ENCODE measurements around the gene FALEC.

The FALEC gene

DNA sequence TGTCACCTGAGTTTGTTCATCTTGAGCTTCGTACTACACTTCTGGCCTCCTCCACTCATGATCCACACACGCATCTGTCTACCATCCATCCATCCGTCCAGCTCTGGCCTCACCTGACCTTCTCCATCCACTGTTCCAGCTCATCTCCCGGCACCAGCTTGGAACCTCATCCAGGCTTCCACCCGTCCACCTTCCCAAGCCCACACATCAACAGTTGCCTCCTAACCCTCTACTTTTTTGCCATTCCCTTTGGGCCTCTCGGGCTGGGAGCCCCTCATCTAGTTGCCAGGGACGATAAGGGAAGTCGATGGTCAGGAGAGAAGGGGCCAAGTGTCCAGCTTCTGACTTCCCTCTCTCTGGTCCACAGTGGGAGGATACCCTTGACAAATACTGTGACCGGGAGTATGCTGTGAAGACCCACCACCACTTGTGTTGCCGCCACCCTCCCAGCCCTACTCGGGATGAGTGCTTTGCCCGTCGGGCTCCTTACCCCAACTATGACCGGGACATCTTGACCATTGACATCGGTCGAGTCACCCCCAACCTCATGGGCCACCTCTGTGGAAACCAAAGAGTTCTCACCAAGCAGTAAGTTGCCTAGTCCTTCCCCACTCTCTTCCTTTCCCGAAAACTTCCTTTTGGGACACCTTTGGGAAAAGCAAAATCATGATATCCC, 3.4 kb upstream of the FALEC start:
- DNase-seq (ENCODE audit: low read depth) = no peak

DNA sequence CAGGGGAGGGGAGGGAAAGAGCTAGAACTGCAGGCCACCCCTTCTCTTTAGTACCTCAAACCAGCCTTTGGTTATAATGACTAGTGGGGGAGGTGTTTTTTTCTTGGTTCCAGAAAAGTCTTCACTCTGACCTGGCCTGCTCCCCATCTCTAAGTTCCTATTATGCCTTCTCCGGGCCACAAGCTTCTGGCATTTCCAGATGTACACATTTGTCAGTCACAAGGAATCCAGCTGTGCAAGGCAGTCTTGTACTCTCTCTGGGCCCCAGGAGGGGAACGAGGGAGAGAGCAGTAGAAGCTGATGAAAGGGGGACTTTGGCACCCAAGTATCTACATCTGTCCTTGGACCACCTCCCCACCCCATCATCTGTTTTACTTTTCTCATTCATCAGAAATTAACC, 2.7 kb upstream of the FALEC start:
- DNase-seq (ENCODE audit: low read depth) = no peak

DNA sequence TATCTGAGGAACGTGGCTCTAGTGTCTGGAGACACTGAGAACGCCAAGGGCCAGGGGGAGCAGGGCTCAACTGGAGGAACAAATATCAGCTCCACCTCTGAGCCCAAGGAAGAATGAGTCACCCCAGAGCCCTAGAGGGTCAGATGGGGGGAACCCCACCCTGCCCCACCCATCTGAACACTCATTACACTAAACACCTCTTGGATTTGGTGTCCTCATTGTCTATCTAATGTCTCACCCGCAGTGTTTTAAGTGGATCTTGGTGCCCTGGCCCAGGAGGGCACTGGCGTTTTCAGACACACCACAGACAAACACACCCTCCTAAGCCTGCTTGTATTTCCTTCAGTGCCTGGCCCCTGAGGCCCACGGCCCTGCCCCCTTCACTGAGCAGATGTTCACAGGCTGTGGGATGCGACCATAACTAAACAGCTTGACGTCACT, 2.2 kb upstream of the FALEC start:
- DNase-seq (ENCODE audit: low read depth) = no peak

DNA sequence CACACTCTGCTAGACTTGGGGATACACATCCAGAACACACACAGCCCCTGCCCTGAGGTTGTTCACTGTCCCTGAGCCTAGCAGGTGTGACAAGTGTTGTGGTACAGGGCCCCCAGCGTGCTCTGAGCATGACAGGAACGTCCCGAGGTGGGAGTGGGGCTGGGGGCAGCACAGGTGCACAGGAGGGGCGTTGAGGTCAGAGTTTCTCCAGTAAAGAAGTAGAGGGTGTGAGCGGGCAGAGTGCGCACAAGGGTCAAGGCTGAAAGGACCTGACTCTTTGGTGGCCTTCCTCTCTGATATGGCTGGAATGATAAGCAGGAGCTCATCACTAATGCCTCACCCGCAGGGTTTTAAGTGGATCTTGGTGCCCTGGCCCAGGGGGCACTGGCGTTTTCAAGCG, 1.3 kb upstream of the FALEC start:
- DNase-seq (ENCODE audit: low read depth) = no peak

GRCh38 chr1:150514913-150515327, 632 bp upstream of the FALEC start:
- DNase-seq (ENCODE audit: low read depth) = no peak

GRCh38 chr1:150516050-150516591, 569 bp downstream of the FALEC start:
- no peak for DNase-seq (ENCODE audit: low read depth)

- DNase-seq (ENCODE audit: low read depth) = no peak
Measured at GRCh38 chr1:150516616-150517015, 1.1 kb downstream of the FALEC start.

DNA sequence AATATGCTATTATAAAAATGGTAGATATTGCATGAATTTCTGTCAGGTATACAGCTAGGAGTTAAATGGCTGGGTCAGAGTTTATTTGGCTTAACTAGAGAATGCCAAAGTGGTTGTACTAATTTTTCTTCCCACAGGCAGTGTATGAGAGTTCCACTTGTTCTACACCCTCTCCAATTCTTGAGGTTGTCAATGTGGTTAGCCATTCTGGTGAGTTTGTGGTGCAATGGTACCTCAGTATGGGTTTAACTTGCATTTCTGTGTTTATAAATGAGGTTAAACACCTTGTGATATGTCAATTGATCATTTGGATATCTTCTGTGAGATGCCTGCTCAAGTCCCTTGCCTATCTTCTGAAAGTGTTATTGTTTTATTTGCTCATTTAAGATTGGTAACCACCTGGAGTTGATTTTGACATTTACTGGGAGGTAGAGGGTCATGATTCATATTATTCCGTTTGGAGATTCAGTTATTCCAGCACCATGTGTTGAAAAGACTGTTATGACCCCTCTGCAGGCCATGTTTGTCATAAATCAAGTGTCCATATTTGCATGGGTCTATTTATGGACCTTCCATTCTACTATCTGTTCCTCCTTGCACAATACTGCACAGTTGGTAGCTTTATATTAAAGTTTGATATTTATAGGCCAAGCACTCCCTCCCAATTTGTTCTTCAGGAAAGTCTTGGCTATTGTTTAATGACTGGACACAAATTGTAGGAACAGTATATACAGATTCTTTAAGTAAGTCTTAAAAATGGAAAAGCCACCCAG, 5.8 kb downstream of the FALEC start:
- DNase-seq (ENCODE audit: low read depth) = no peak

DNA sequence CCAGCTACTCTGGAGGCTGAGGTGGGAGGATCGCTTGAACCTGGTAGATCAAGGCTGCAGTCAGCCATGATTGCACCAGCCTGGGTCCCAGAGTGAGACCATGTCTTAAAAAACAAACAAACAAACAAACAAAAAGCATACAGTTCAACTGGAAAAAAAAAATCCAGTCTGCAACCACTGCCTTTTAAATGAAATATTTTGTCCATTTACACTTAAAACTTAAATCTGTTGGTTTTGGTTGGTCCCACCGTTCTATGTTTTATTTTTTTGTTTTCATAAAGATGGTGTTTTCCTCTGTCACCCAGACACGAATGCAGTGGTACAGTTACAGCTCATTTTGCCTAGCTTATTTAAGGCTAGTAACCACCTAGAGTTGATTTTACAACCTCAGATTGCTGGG, 9.8 kb downstream of the FALEC start:
- DNase-seq (ENCODE audit: low read depth) = no peak

DNA sequence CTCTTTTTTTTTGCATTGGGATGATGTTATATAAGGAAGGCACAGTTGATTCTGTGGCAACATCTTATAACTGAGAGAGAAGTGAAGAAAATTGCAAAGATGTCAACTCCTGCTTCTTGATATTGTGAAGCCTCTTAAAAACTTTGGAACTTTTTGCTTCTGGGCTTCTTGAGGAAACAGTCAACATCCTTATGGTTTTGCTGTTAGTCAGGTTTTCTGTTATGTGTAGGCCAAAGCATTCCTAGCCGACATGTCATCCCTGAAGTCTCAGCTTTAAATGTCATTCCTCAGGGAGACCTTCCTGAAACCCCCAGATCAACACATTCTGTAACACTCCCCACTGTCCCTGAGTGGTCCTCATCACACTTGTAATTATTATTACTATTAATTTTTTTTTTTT, 12.6 kb downstream of the FALEC start:
- DNase-seq (ENCODE audit: low read depth) = no peak

DNA sequence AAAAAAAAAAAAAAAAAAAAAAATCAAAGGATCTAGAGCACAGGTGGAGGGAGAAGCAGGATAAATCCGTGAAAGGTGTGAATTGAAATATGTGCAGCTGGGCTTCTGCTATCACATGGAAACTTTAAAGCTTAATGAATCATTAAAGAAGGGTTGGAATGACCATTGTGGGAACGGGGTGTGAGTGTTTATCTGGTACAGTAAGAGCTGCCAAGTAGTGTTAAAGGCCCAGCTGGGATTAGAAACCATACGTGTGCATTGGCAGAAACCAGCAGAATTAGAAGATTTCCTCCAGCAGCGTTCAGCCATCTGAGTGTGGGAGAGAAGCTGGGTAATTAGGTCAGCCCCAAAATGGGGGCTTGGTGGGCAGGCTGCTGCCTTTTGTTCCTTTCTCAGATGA, 13.5 kb downstream of the FALEC start:
- DNase-seq (ENCODE audit: low read depth) = no peak

- DNase-seq (ENCODE audit: low read depth) = no peak
Measured at GRCh38 chr1:150530491-150531159, 15.1 kb downstream of the FALEC start.

DNA sequence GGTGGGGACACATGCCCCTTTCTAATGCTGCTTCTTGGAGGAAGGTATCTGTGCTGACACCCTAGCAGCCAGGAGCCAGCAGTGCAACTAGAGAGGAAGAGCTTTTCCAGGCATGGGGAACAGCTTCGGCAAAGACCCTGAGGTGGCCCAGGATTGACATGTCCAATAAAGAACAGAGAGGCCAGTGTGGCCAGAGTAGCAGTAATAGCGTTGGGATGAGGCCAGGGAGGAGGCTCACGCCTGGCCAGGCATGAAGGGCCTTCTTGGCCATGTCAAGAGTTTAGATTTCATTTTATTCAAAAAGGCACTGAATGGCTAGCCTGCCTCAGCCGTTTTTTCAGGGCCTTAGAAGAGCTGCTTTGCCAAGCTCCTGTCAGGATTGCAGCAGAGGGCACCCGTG, 17.3 kb downstream of the FALEC start:
- DNase-seq (ENCODE audit: low read depth) = no peak

DNA sequence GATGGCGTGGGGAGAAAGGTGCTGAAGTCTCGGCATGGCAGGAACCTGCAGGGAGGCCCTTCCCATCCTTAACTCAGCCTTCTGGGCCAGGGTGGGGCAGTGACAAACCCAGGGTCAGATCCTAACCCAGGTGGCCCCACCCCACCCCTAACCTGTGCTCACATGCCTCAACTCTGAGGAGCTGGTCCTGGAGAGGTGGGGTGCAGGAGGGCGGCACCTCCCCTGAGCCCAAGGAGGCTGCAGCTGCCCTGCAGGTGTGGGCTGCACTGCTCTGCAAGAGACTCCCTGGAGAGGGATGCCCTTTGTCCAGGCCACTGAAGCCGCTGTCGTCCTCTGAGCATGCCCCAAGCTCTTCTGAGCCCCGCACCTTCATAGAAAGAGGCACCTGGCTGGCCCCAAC, 18.4 kb downstream of the FALEC start:
- DNase-seq (ENCODE audit: low read depth) = no peak

- DNase-seq (ENCODE audit: low read depth) = no peak
Measured at GRCh38 chr1:150535511-150536287, 20.1 kb downstream of the FALEC start.

DNA sequence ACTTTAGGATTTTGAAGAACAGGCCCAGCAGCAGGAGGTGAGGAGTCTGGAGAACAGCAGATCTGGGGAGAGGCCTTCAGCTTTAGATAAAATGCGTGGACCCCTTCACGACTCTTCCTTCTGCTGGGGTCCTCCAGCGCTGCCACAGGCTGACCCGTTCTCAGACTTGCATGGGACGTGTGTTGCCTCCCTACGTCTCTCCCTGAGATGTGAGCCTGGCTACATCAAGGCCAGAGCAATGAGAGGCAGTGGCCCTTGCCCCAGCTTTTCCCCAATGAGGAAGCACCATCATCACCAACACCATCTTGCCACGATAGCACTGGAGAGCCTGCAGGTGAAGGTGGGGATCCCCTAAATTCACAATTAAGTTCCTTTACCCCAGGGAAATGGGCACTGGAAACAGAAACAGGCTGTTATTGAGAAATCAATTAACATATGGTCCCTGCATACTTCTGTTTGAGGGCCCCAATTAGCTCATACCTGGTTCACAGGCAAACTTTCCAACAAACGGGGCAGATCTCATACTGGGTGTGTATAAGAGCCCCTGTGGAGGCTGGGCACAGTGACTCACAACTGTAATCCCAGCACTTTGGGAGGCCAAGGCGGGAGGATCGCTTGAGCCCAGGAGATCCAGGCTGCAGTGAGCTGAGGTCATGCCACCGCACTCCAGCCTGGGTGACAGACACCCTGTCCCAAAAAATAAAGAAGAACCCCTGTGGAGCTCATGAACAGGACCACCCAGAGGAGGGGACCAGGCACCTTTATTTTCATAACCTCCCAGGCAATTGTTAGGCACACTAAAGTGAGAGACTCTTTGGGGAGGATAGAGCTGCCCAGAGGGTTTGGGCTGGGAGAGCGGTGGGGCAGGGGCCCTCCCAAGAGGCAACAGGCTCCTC, 21.5 kb downstream of the FALEC start:
- no peak for DNase-seq (ENCODE audit: low read depth)

GRCh38 chr1:150537732-150538684, 22.5 kb downstream of the FALEC start:
- no peak for DNase-seq (ENCODE audit: low read depth)

DNA sequence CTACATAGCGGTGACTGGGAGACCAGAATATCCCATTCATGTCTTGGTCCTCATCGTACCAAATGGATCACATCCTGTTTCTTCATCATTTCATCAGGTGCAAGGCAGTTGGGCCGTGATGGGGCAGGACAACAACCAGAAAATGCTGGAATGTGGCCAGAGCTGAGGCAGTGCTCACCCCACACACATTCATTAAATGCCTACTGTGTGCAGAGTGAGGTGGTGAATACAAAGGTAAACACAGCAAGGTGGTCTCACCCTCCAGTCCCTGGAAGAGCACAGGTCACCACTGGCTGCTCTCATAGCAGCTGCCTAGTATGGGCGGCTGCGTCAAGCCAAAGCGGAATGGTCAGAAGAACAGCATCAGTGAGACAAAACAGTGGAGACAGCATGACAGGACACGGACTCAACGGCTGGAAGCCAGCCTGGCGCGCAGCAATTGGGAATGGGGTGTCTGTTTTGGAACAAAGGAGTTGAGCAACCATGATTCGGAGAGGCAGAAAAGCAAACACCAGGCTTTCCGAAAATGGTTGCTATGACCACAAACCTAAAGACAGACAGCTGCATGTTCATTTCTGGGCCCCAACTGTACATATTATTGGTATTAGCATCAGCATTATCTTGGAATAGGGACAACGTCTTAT, 28.1 kb downstream of the FALEC start:
- no peak for DNase-seq (ENCODE audit: low read depth)

DNA sequence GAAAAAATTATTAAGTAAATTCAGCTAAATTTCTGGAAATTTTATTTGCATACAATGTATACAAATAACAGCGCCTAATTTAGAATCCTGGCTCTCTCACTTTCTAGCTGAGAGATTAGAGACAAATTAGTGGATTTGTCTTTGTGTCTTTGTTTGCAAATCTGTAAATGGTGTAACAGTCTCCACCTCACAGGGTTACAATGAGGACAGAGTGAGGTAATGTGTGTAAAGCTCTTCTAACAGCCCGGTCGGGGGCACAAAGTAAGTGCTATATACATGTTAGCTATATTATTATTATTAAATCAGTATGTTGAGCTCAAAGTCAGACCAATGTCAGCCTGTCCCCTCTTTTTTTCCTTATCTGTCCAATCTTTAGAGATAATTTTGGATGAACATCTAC, 28.7 kb downstream of the FALEC start:
- no peak for DNase-seq (ENCODE audit: low read depth)
